ENCODE results near the gene TMEM26.
"Not testable (repeated sequence)": the region's sequence is repeated elsewhere in the genome, so short reads cannot be mapped to it uniquely, and the experiment has no call there.

Gene TMEM26

GRCh38 chr10:61398366-61399129, 54.6 kb downstream of the TMEM26 start:
- no peak for DNase-seq (ENCODE audit: low read depth)

GRCh38 chr10:61397175-61397986, 55.8 kb downstream of the TMEM26 start:
- no peak for DNase-seq (ENCODE audit: low read depth)

- DNase-seq (ENCODE audit: low read depth) = no peak
Observed at GRCh38 chr10:61391281-61391680, 61.9 kb downstream of the TMEM26 start.

GRCh38 chr10:61390851-61391250, 62.3 kb downstream of the TMEM26 start:
- no peak for DNase-seq (ENCODE audit: low read depth)

- DNase-seq (ENCODE audit: low read depth) = no peak
Observed at GRCh38 chr10:61389887-61390286, 63.3 kb downstream of the TMEM26 start.

- DNase-seq (ENCODE audit: low read depth) = not testable (repeated sequence)
Observed at GRCh38 chr10:61388986-61389385, 64.2 kb downstream of the TMEM26 start.

GRCh38 chr10:61385231-61386001, 67.8 kb downstream of the TMEM26 start:
- no peak for DNase-seq (ENCODE audit: low read depth)

GRCh38 chr10:61381153-61381552, 72.0 kb downstream of the TMEM26 start:
- DNase-seq (ENCODE audit: low read depth) = not testable (repeated sequence)

GRCh38 chr10:61378865-61379264, 74.3 kb downstream of the TMEM26 start:
- no peak for DNase-seq (ENCODE audit: low read depth)

- no peak for DNase-seq (ENCODE audit: low read depth)
Observed at GRCh38 chr10:61376908-61377368, 76.2 kb downstream of the TMEM26 start.

GRCh38 chr10:61376377-61376776, 76.8 kb downstream of the TMEM26 start:
- DNase-seq (ENCODE audit: low read depth) = no peak

- DNase-seq (ENCODE audit: low read depth) = no peak
Observed at GRCh38 chr10:61366365-61366764, 86.8 kb downstream of the TMEM26 start.

GRCh38 chr10:61364619-61365018, 88.6 kb downstream of the TMEM26 start:
- no peak for DNase-seq (ENCODE audit: low read depth)

GRCh38 chr10:61363006-61363405, 90.2 kb downstream of the TMEM26 start:
- DNase-seq (ENCODE audit: low read depth) = no peak

- DNase-seq (ENCODE audit: low read depth) = no peak
Observed at GRCh38 chr10:61359452-61359851, 93.7 kb downstream of the TMEM26 start.

- DNase-seq (ENCODE audit: low read depth) = no peak
Observed at GRCh38 chr10:61357687-61358086, 95.5 kb downstream of the TMEM26 start.

Measured in stimulated activated CD8-positive, alpha-beta memory T cell treated with anti-CD3 and anti-CD28 coated beads, Interleukin-12 subunit alpha, Interleukin-12 subunit beta, amount 100 ng/mL, for 1 hour (primary cell).